ENCODE measurements around the gene C20orf144. TPM values are rescaled to one million over a fixed set of nuclear protein-coding genes. Genes with fewer than 3 reads are reported as not detected.

Gene C20orf144
- total and polyA plus RNA-seq, 9 of the 15 experiments (the other 6 are each of a cell fraction or from before 2014, with no cell fraction given), result 0.04 to 0.23 (median 0.11) TPM; not detected in 2

- DNase-seq (ENCODE audit: extremely low read depth in 1 of 4, low spot score in 3 of 4), result peak; percentile 57 to 76 (median 61)
- CTCF ChIA-PET (ENCODE audit: low intra/inter-chr PET ratio), result no interaction called here
- in situ Hi-C loops (cut with MboI) (no loop called here), intact Hi-C loops (cut with micrococcal nuclease) (no loop called here)
- H3K4me3 ChIP-seq, result peak overlapping the region; percentile 86
- peak overlapping the region; percentile 88 for H3K27ac ChIP-seq (ENCODE audit: extremely low read depth, low read depth, low read length)
- peak overlapping the region; percentile 89 to 99 for H3K9ac ChIP-seq (ENCODE audit: insufficient read depth in 1 of 2, low read depth in 2 of 2, low read length in 2 of 2)
- peaks cover 17 to 54% of the 10 kb centered on the region in 2 experiments for H3K4me1 ChIP-seq (replicated peaks in 1 of 2; ENCODE audit: control insufficient read depth in 2 of 2, insufficient read depth in 2 of 2, low read length in 2 of 2)
- no peaks in the 10 kb centered on the region for H3K27me3 ChIP-seq (ENCODE audit: control insufficient read depth in 2 of 2, insufficient read depth in 2 of 2, low read length in 2 of 2)
- peak in 1 of 2 experiments; percentile 51; a peak in 1 of 4 replicates for TF ChIP-seq KDM1A (IDR thresholded peaks at IDR 0.05)
- peak; percentile 52 for TF ChIP-seq SMAD1 (IDR thresholded peaks at IDR 0.05; ENCODE audit: low read depth, low read length, partially characterized antibody)
- 0 out of 2 replicates have a peak, but pooled peaks have one; percentile 16 for TF ChIP-seq FOXP1 (CRISPR knock-in tag; IDR thresholded peaks at IDR 0.05)
- peak; percentile 48; the same call in 1 of the 2 replicates for TF ChIP-seq TFAP4 (CRISPR knock-in tag; IDR thresholded peaks at IDR 0.05; ENCODE audit: borderline replicate concordance)
- no peak for TF ChIP-seq MEIS2 (IDR thresholded peaks at IDR 0.05; ENCODE audit: partially characterized antibody)
- TF ChIP-seq BCOR (IDR thresholded peaks at IDR 0.05), result peak; percentile 63
- TF ChIP-seq NFIC (IDR thresholded peaks at IDR 0.05), result peak; percentile 95
- TF ChIP-seq EHMT2 (IDR thresholded peaks at IDR 0.05), result no peak
- 0 out of 4 replicates have a peak, but pooled peaks of 1 of the 2 experiments have one; percentile 20 for TF ChIP-seq SIN3A (IDR thresholded peaks at IDR 0.05; ENCODE audit: borderline replicate concordance in 2 of 2, control insufficient read depth in 1 of 2, low read depth in 2 of 2, low read length in 2 of 2)
- TF ChIP-seq ZFP36 (IDR thresholded peaks at IDR 0.05; ENCODE audit: low read depth, low read length, partially characterized antibody), result peak; percentile 85
- 0 out of 2 replicates have a peak, but pooled peaks have one; percentile 4 for TF ChIP-seq NFIX (CRISPR knock-in tag; IDR thresholded peaks at IDR 0.05; ENCODE audit: low read depth)
- TF ChIP-seq RBFOX2 (IDR thresholded peaks at IDR 0.05; ENCODE audit: low read depth, low read length), result peak; percentile 48
- TF ChIP-seq CTCF (IDR thresholded peaks at IDR 0.05 in 2 of 3, conservative IDR thresholded peaks at IDR 0.05 in 1 of 3; ENCODE audit: insufficient read depth in 2 of 3, low read depth in 1 of 3, low read length in 3 of 3), result 0 out of 6 replicates have a peak, but pooled peaks of 1 of the 3 experiments have one; percentile 2
- no peak for TF ChIP-seq PCBP1 (IDR thresholded peaks at IDR 0.05; ENCODE audit: low read depth, low read length, poor library complexity, severe bottlenecking)
- peak; percentile 51; the same call in 1 of the 2 replicates for TF ChIP-seq ZNF740 (CRISPR knock-in tag; IDR thresholded peaks at IDR 0.05)
- TF ChIP-seq ZNF740 (tag; IDR thresholded peaks at IDR 0.05), result no peak
- no peak for TF ChIP-seq NFE2 (IDR thresholded peaks at IDR 0.05; ENCODE audit: low read depth)
- TF ChIP-seq BRD9 (IDR thresholded peaks at IDR 0.05; ENCODE audit: low read depth, partially characterized antibody), result peak; percentile 74
- H3K79me2 ChIP-seq (ENCODE audit: control insufficient read depth, insufficient read depth, low read length), result peaks cover 34% of the 10 kb centered on the region
- POLR2A ChIA-PET, result interaction anchor here (1.0 to 1.9 kb wide), 5 partner anchors 9 to 200 kb away, joined by 3 to 25 read pairs (median 4); no protein-coding TSS in a partner anchor
- FAIRE-seq, result peak; percentile 59
- H3K9me3 ChIP-seq (replicated peaks; ENCODE audit: control insufficient read depth, insufficient read depth, low read depth, low read length), result no peaks in the 10 kb centered on the region
- H4K20me1 ChIP-seq (replicated peaks; ENCODE audit: control insufficient read depth, insufficient read depth, low read length), result peaks cover 7% of the 10 kb centered on the region; the same call in 1 of the 2 replicates
- WGBS (ENCODE audit: insufficient coverage, low coverage, missing lambda C conversion rate), result 12% methylated on average over 11 of the region's 17 CpGs
- H2AFZ ChIP-seq (ENCODE audit: low read depth, low read length), result no peak overlapping the region
- H3K4me2 ChIP-seq (ENCODE audit: insufficient read depth, low read length), result peak overlapping the region; percentile 88
- no TSS peak for BruUV-seq (replicated peaks)
- H3K9me1 ChIP-seq (ENCODE audit: control insufficient read depth, insufficient read depth, low read length), result peaks cover 5% of the 10 kb centered on the region
- peaks cover 67% of the 10 kb centered on the region for H3K36me3 ChIP-seq (ENCODE audit: control insufficient read depth, insufficient read depth, low read length)
- peak; percentile 6 for ATAC-seq
Measured at GRCh38 chr20:33672426-33673113, 10.4 kb downstream of the C20orf144 start.

Data from K562 (cell line).